ENCODE data around the gene MC5R.
A peak's percentile ranks its signal among the peaks of the same experiment; 100 is the strongest.

Gene MC5R

GRCh38 chr18:13810950-13811485 is 12.9 kb upstream of the MC5R start:
- no peaks in the 10 kb centered on the region for H3K9me2 ChIP-seq (replicated peaks; ENCODE audit: insufficient read depth, low read length)
- no peak overlapping the region for H3K4me2 ChIP-seq (ENCODE audit: low read depth, low read length)
- no peaks in the 10 kb centered on the region for H3K79me2 ChIP-seq (ENCODE audit: low read length)
- no peaks in the 10 kb centered on the region for H3K9me3 ChIP-seq (replicated peaks; ENCODE audit: insufficient read depth, low read length)
- H3F3A ChIP-seq (ENCODE audit: insufficient read depth, low read length), result no peaks in the 10 kb centered on the region
- no peak overlapping the region for H3K9ac ChIP-seq (ENCODE audit: low read length)
- no peaks in the 10 kb centered on the region for H4K20me1 ChIP-seq (ENCODE audit: insufficient read depth, low read length)
- no peaks in the 10 kb centered on the region for H3K4me1 ChIP-seq (ENCODE audit: low read length)
- no peak overlapping the region for H3K27ac ChIP-seq (ENCODE audit: low read length)
- DNase-seq, result no peak
- H3K27me3 ChIP-seq (replicated peaks; ENCODE audit: insufficient read depth, low read length), result no peaks in the 10 kb centered on the region
- TF ChIP-seq EZH2 (optimal IDR thresholded peaks at IDR 0.05; ENCODE audit: low read depth, low read length), result no peak
- no peak for TF ChIP-seq CTCF (IDR thresholded peaks at IDR 0.05; ENCODE audit: low read length)
- TF ChIP-seq EZH2phosphoT487 (IDR thresholded peaks at IDR 0.05; ENCODE audit: low read length), result no peak
- no peak overlapping the region for H3K4me3 ChIP-seq (ENCODE audit: low read length)
- no peak overlapping the region for H2AFZ ChIP-seq (ENCODE audit: low read length)
- no peaks in the 10 kb centered on the region for H3K36me3 ChIP-seq (replicated peaks; ENCODE audit: insufficient read depth, low read length)

GRCh38 chr18:13811993-13812392 is 12.0 kb upstream of the MC5R start:
- Histone ChIP-seq H3K4me1 (ENCODE audit: low read length) (no peaks in the 10 kb centered on the region), H3K4me2 (ENCODE audit: low read depth, low read length) (no peak overlapping the region), H2AFZ (ENCODE audit: low read length) (no peak overlapping the region), H3K27me3 (replicated peaks; ENCODE audit: insufficient read depth, low read length) (no peaks in the 10 kb centered on the region), H3K36me3 (replicated peaks; ENCODE audit: insufficient read depth, low read length) (no peaks in the 10 kb centered on the region), H3K9ac (ENCODE audit: low read length) (no peak overlapping the region), H3K9me3 (replicated peaks; ENCODE audit: insufficient read depth, low read length) (no peaks in the 10 kb centered on the region), H4K20me1 (ENCODE audit: insufficient read depth, low read length) (no peaks in the 10 kb centered on the region), H3F3A (ENCODE audit: insufficient read depth, low read length) (no peaks in the 10 kb centered on the region), H3K79me2 (ENCODE audit: low read length) (no peaks in the 10 kb centered on the region), H3K9me2 (replicated peaks; ENCODE audit: insufficient read depth, low read length) (no peaks in the 10 kb centered on the region), H3K4me3 (ENCODE audit: low read length) (no peak overlapping the region), H3K27ac (ENCODE audit: low read length) (no peak overlapping the region)
- TF ChIP-seq EZH2 (optimal IDR thresholded peaks at IDR 0.05; ENCODE audit: low read depth, low read length) (no peak), EZH2phosphoT487 (IDR thresholded peaks at IDR 0.05; ENCODE audit: low read length) (no peak), CTCF (IDR thresholded peaks at IDR 0.05; ENCODE audit: low read length) (peak; percentile 37)
- no peak for DNase-seq

GRCh38 chr18:13813271-13813849 is 10.6 kb upstream of the MC5R start:
- Histone ChIP-seq H3K27ac (ENCODE audit: low read length) (no peak overlapping the region), H3F3A (ENCODE audit: insufficient read depth, low read length) (no peaks in the 10 kb centered on the region), H3K9me2 (replicated peaks; ENCODE audit: insufficient read depth, low read length) (no peaks in the 10 kb centered on the region), H3K79me2 (ENCODE audit: low read length) (no peaks in the 10 kb centered on the region), H3K9me3 (replicated peaks; ENCODE audit: insufficient read depth, low read length) (no peaks in the 10 kb centered on the region), H3K9ac (ENCODE audit: low read length) (no peak overlapping the region), H3K36me3 (replicated peaks; ENCODE audit: insufficient read depth, low read length) (no peaks in the 10 kb centered on the region), H3K4me3 (ENCODE audit: low read length) (no peak overlapping the region), H3K4me1 (ENCODE audit: low read length) (no peaks in the 10 kb centered on the region), H3K4me2 (ENCODE audit: low read depth, low read length) (no peak overlapping the region), H4K20me1 (ENCODE audit: insufficient read depth, low read length) (no peaks in the 10 kb centered on the region), H3K27me3 (replicated peaks; ENCODE audit: insufficient read depth, low read length) (no peaks in the 10 kb centered on the region), H2AFZ (ENCODE audit: low read length) (no peak overlapping the region)
- peak; percentile 91 for TF ChIP-seq CTCF (IDR thresholded peaks at IDR 0.05; ENCODE audit: low read length)
- TF ChIP-seq EZH2 (optimal IDR thresholded peaks at IDR 0.05; ENCODE audit: low read depth, low read length), result no peak
- peak; percentile 57 for DNase-seq
